Suprapubic skin (tissue), 4 donors: ENCODE results near the gene ELP5.

Experiments used
- CTCF ChIP-seq, 2 donors: fragments of 200-600 bp in 1 of 2; fragments of 450-650 bp in 1 of 2; sonication (generic) in 1 of 2; IDR thresholded peaks; one replicate each; pipeline ENCODE4 v1.5.1; 2016 to 2019; ENCODE audit warnings: antibody characterized with exemption in 2 of 2, mild to moderate bottlenecking in 1 of 2, moderate library complexity in 1 of 2
- EP300 ChIP-seq: sonication (generic); formaldehyde crosslinking; IDR thresholded peaks from one replicate; pipeline ENCODE4 v1.6.1; 2017; ENCODE audit warnings: antibody characterized with exemption
- POLR2A ChIP-seq, 2 donors: fragments of 450-650 bp; IDR thresholded peaks; one replicate each; pipeline ENCODE4 v1.6.1; 2017; ENCODE audit warnings: antibody characterized with exemption in 2 of 2, mild to moderate bottlenecking in 2 of 2, moderate library complexity in 2 of 2
- POLR2AphosphoS5 ChIP-seq, 3 donors: sonication (generic); formaldehyde crosslinking; IDR thresholded peaks; one replicate each; pipeline ENCODE4 v1.6.1; 2017; ENCODE audit warnings: antibody characterized with exemption in 3 of 3

- TF ChIP-seq POLR2AphosphoS5 (IDR thresholded peaks at IDR 0.05) (no peak), CTCF (IDR thresholded peaks at IDR 0.05) (no peak), POLR2A (IDR thresholded peaks at IDR 0.05) (no peak), EP300 (no peak)
These were observed 43.1 kb upstream of the ELP5 start for GRCh38 chr17:7208754-7209460.
